GM12874 (cell line): ENCODE measurements around the gene PDE3A.

Experiments used
- CTCF ChIP-seq: IDR thresholded peaks from 2 replicates; pipeline ENCODE4 v1.5.1; 2011; ENCODE audit warnings: low read depth, mild to moderate bottlenecking, control low read depth, low read length, moderate library complexity; ENCODE audit not compliant: insufficient read depth

The PDE3A gene

GRCh38 chr12:20695232-20695631, 326.9 kb downstream of the PDE3A start, which contains the start of gene SLCO1C1:
Gene SLCO1C1 (plus strand): TSS chr12:20695332. CDS start chr12:20699577, 4,245 bp downstream.
- no peak for TF ChIP-seq CTCF

- no peak for TF ChIP-seq CTCF
Observed at GRCh38 chr12:20696181-20696905, 328.0 kb downstream of the PDE3A start.

GRCh38 chr12:20701106-20701505, 332.8 kb downstream of the PDE3A start:
- no peak for TF ChIP-seq CTCF

- TF ChIP-seq CTCF = no peak
Observed at GRCh38 chr12:20704860-20705259, 336.5 kb downstream of the PDE3A start.

- no peak for TF ChIP-seq CTCF
Observed at GRCh38 chr12:20711846-20712245, 343.5 kb downstream of the PDE3A start.

GRCh38 chr12:20716037-20716436, 347.7 kb downstream of the PDE3A start:
- no peak for TF ChIP-seq CTCF

GRCh38 chr12:20716985-20717384, 348.6 kb downstream of the PDE3A start:
- TF ChIP-seq CTCF = no peak
